ENCODE measurements around the gene GABRA4. TPM values are rescaled to one million over a fixed set of nuclear protein-coding genes. Genes with fewer than 3 reads are reported as not detected.

GABRA4 gene
- total and polyA plus RNA-seq, 10 donors = under 0.01 to 0.10 (median 0.04) TPM; not detected in 6

- intact Hi-C loops (cut with DNase I; ENCODE audit: low total_unique reads) = no loop called here
- peaks cover 0 to 7% (median 0%) of the 10 kb centered on the region in 7 donors for H3K27me3 ChIP-seq (replicated peaks in 1 of 7)
- no peak for DNase-seq
- no peaks in the 10 kb centered on the region for H3K4me1 ChIP-seq
- H3K36me3 ChIP-seq = no peaks in the 10 kb centered on the region
- no peak for TF ChIP-seq POLR2A (IDR thresholded peaks at IDR 0.05)
- TF ChIP-seq CTCF (IDR thresholded peaks at IDR 0.05 in 8 of 11, conservative IDR thresholded peaks at IDR 0.05 in 3 of 11) = no peak
- no peak for TF ChIP-seq POLR2AphosphoS5 (IDR thresholded peaks at IDR 0.05)
- 89 to 97% (median 97%) methylated on average over 1 of the region's 1 CpG for WGBS, 5 donors
- H3K27ac ChIP-seq = no peak overlapping the region
- H3K4me3 ChIP-seq = no peak overlapping the region
- no peaks in the 10 kb centered on the region for H3K9me3 ChIP-seq
Observed at GRCh38 chr4:46974891-46975543, 18.4 kb downstream of the GABRA4 start.

DNA sequence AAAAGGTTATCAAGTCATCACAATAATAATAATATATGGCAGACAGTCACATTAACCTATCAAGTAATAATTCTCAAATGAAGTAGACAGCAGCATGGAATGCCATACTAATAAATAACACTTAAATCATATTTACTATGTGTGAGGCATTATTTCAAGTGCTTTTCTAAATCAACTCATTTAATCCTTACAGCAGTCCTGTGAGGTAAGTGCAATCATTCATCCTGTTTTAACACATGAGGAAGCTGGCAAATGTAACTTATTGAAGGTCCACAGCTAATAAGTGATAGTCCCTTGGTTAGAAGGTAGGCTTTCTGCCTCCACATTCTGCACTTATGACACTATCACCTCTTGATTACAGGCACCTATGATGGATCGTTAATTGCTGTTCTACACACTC, 24.5 kb downstream of the GABRA4 start:
- no peak overlapping the region for H3K4me3 ChIP-seq
- 80 to 97% (median 89%) methylated on average over 1 of the region's 1 CpG for WGBS, 5 donors
- DNase-seq = no peak
- H3K9me3 ChIP-seq = no peaks in the 10 kb centered on the region
- no peaks in the 10 kb centered on the region for H3K4me1 ChIP-seq
- H3K36me3 ChIP-seq = no peaks in the 10 kb centered on the region
- intact Hi-C loops (cut with DNase I; ENCODE audit: low total_unique reads) = no loop called here
- no peaks in the 10 kb centered on the region for H3K27me3 ChIP-seq (replicated peaks in 1 of 7)
- TF ChIP-seq CTCF (IDR thresholded peaks at IDR 0.05 in 8 of 11, conservative IDR thresholded peaks at IDR 0.05 in 3 of 11) (no peak), POLR2AphosphoS5 (IDR thresholded peaks at IDR 0.05) (no peak), POLR2A (IDR thresholded peaks at IDR 0.05) (no peak)
- H3K27ac ChIP-seq = no peak overlapping the region

DNA sequence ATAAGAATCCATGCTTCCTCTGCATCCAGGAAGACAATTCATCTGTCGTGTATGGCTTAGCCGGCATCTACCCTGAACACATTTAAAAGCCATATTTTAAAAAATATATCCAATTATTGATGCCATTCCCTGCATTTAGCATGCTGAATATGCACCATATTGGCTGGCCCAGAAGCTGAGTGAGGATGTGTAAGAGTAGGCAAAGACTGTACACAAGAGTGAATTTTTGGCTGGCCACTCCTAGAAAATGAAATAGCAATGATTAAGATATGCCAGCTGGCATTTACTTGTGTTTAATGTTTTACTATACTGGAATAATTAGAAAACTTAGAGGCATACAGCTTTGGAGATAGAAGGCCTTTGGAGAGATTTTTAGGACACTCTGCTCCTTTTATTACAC, 25.8 kb downstream of the GABRA4 start:
- H3K4me1 ChIP-seq = no peaks in the 10 kb centered on the region
- TF ChIP-seq CTCF (IDR thresholded peaks at IDR 0.05 in 8 of 11, conservative IDR thresholded peaks at IDR 0.05 in 3 of 11) (no peak), POLR2A (IDR thresholded peaks at IDR 0.05) (no peak), POLR2AphosphoS5 (IDR thresholded peaks at IDR 0.05) (no peak)
- H3K36me3 ChIP-seq = no peaks in the 10 kb centered on the region
- 81 to 97% (median 93%) methylated on average over 2 of the region's 2 CpGs for WGBS, 5 donors
- no peak overlapping the region for H3K27ac ChIP-seq
- no peak overlapping the region for H3K4me3 ChIP-seq
- no peak for DNase-seq
- intact Hi-C loops (cut with DNase I; ENCODE audit: low total_unique reads) = no loop called here
- no peaks in the 10 kb centered on the region for H3K9me3 ChIP-seq
- H3K27me3 ChIP-seq (replicated peaks in 1 of 7) = no peaks in the 10 kb centered on the region

DNA sequence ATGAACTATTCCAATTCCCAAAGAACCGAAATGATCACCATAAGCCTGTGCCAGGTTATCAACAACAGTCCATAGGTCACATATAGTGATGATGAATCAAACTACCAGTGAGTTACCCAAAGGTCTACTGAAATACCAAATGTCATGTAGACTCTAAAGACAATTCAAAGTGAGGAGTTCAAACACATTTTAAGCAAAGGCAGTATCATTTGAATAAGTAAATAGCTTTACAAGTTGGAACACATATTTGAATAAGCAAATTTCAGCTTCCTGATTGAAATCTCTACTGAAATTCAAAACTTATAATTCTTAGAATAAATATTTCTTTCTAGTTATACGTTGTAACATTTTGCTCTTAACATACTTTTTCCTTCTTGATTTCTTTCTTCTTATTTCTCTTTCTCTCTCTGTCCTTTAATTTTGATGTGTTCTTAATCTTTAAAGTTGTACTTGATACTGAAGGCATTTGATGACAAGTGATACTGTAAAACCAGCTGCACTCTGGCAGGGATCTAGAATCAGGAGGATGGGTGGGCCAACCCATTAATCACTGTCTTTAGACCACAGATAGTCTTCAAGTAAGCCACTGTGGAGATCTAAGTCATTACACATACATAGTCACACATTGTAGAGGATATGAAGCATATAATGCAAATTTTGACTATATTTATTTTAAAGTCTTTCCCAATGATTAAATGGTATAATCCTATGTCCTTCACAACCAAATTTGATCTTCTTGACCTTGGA, 34.5 kb downstream of the GABRA4 start:
- no peak overlapping the region for H3K27ac ChIP-seq
- WGBS, 5 donors = 68 to 85% (median 77%) methylated on average over 2 of the region's 2 CpGs
- no peak for DNase-seq
- intact Hi-C loops (cut with DNase I; ENCODE audit: low total_unique reads) = no loop called here
- H3K36me3 ChIP-seq = no peaks in the 10 kb centered on the region
- H3K4me3 ChIP-seq = no peak overlapping the region
- H3K9me3 ChIP-seq = no peaks in the 10 kb centered on the region
- no peak for TF ChIP-seq POLR2AphosphoS5 (IDR thresholded peaks at IDR 0.05)
- TF ChIP-seq CTCF (IDR thresholded peaks at IDR 0.05 in 8 of 11, conservative IDR thresholded peaks at IDR 0.05 in 3 of 11) = no peak
- no peak for TF ChIP-seq POLR2A (IDR thresholded peaks at IDR 0.05)
- H3K4me1 ChIP-seq = no peaks in the 10 kb centered on the region
- peaks cover 0 to 4% (median 0%) of the 10 kb centered on the region in 7 donors for H3K27me3 ChIP-seq (replicated peaks in 1 of 7)
